ENCODE results near the gene TRAF6. TPM values are rescaled to one million over a fixed set of nuclear protein-coding genes. Genes with fewer than 3 reads are reported as not detected.
"Not testable (repeated sequence)": the region's sequence is repeated elsewhere in the genome, so short reads cannot be mapped to it uniquely, and the experiment has no call there.

TRAF6 gene
- total and polyA plus RNA-seq, 12 donors, result 3.0 to 18.2 (median 12.9) TPM

GRCh38 chr11:36532941-36533601, 23.0 kb upstream of the TRAF6 start:
- WGBS, 2 donors, result 46 to 51% methylated on average over 8 of the region's 8 CpGs
- ATAC-seq (peak in 2 of 8 donors; percentile 40 to 56), DNase-seq (no peak)
- Histone ChIP-seq H3K4me1 (peaks cover 0 to 18% (median 8%) of the 10 kb centered on the region in 9 donors), H3K27me3 (no peaks in the 10 kb centered on the region), H3K4me3 (no peak overlapping the region), H3K36me3 (no peaks in the 10 kb centered on the region), H3K27ac (peak overlapping the region in 3 of 10 donors; percentile 20 to 45 (median 30)), H3K9me3 (no peaks in the 10 kb centered on the region)
- intact Hi-C loops (cut with DNase I), result no loop called here
- TF ChIP-seq CTCF (IDR thresholded peaks at IDR 0.05), result no peak

- intact Hi-C loops (cut with DNase I), result no loop called here
- Histone ChIP-seq H3K27me3 (no peaks in the 10 kb centered on the region), H3K4me3 (no peak overlapping the region), H3K36me3 (no peaks in the 10 kb centered on the region), H3K4me1 (peaks cover 0 to 18% (median 8%) of the 10 kb centered on the region in 9 donors), H3K9me3 (peaks cover 0 to 13% (median 0%) of the 10 kb centered on the region in 11 donors), H3K27ac (no peak overlapping the region)
- ATAC-seq, result no peak
- TF ChIP-seq CTCF (IDR thresholded peaks at IDR 0.05), result no peak
- DNase-seq, result no peak
Observed at GRCh38 chr11:36530840-36531239, 20.8 kb upstream of the TRAF6 start.

GRCh38 chr11:36513965-36514364, 3.9 kb upstream of the TRAF6 start:
- TF ChIP-seq CTCF (IDR thresholded peaks at IDR 0.05), result no peak
- H3K27ac ChIP-seq, result no peak overlapping the region
- no peaks in the 10 kb centered on the region for H3K27me3 ChIP-seq
- no peak for ATAC-seq
- H3K4me1 ChIP-seq, result peaks cover 0 to 11% (median 5%) of the 10 kb centered on the region in 9 donors
- WGBS, 2 donors, result 53 to 61% methylated on average over 2 of the region's 2 CpGs
- H3K4me3 ChIP-seq, result no peak overlapping the region
- H3K9me3 ChIP-seq, result peaks cover 0 to 22% (median 6%) of the 10 kb centered on the region in 11 donors
- no peaks in the 10 kb centered on the region for H3K36me3 ChIP-seq
- intact Hi-C loops (cut with DNase I), result no loop called here
- no peak for DNase-seq

GRCh38 chr11:36512016-36512415, 1.9 kb upstream of the TRAF6 start:
- H3K4me3 ChIP-seq, result no peak overlapping the region
- peaks cover 0 to 24% (median 14%) of the 10 kb centered on the region in 9 donors for H3K4me1 ChIP-seq
- no peak for ATAC-seq
- H3K9me3 ChIP-seq, result peaks cover 0 to 22% (median 6%) of the 10 kb centered on the region in 11 donors
- no peaks in the 10 kb centered on the region for H3K36me3 ChIP-seq
- H3K27me3 ChIP-seq, result no peaks in the 10 kb centered on the region
- no peak for DNase-seq
- no peak overlapping the region for H3K27ac ChIP-seq
- TF ChIP-seq CTCF (IDR thresholded peaks at IDR 0.05), result no peak
- 65 to 75% methylated on average over 5 of the region's 5 CpGs for WGBS, 2 donors
- intact Hi-C loops (cut with DNase I), result no loop called here

GRCh38 chr11:36511062-36511461, 990 bp upstream of the TRAF6 start:
- intact Hi-C loops (cut with DNase I); ATAC-seq; H3K27me3 ChIP-seq; DNase-seq; H3K36me3 ChIP-seq: not testable (repeated sequence)
- H3K27ac ChIP-seq, result peak overlapping the region in 8 of 10 donors; percentile 89 to 98 (median 92)
- peak overlapping the region in 8 of 10 donors; percentile 71 to 98 (median 88) for H3K4me3 ChIP-seq
- peaks cover 0 to 22% (median 6%) of the 10 kb centered on the region in 11 donors for H3K9me3 ChIP-seq
- 69 to 73% methylated on average over 2 of the region's 2 CpGs for WGBS, 2 donors
- peaks cover 0 to 32% (median 21%) of the 10 kb centered on the region in 9 donors for H3K4me1 ChIP-seq

Data from heart right ventricle (tissue), 16 donors.